ENCODE data around the gene ARMC9.

Gene ARMC9

DNA sequence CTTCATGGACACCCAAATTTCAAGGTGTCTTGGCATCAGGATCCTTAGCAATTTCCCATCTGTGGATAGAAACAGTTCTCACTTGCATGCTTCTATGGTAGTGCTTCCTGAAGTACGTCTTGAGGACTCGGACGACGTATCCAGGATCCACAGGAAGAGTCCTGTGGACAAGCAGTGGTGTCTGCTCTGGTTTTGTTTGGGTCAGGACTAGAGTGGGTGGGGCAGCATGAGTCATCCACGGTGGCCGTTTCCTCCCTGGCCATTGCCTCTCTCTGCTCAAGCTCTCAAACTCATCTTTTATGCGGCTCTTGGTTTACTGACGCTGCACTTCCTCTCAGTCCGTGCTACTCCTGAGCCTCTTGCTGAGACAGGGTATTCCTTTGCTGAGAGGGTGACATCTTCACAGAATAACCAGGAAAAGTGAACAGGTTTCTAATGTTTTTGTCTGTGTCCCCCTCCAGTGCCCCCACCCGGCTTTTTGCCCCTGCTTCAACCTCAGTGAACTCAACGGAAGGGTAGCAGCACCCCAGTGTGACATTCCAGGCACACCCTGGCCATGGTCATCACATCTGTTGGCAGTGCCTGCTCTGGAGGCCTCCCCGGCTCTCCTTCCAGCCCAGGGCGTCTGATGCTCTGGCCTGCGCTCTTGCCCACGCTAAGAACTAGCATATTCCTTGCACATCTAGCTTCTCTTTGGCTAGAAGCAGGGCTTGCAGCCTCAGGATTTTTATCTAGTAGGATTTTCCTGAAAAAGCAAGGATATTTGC is 62.2 kb downstream of the ARMC9 start:
- H3K4me3 ChIP-seq (ENCODE audit: control insufficient read depth, low read depth, low read length), result no peak overlapping the region
- peak; percentile 40 for DNase-seq (ENCODE audit: low read depth)
- TF ChIP-seq, protein P1, sequence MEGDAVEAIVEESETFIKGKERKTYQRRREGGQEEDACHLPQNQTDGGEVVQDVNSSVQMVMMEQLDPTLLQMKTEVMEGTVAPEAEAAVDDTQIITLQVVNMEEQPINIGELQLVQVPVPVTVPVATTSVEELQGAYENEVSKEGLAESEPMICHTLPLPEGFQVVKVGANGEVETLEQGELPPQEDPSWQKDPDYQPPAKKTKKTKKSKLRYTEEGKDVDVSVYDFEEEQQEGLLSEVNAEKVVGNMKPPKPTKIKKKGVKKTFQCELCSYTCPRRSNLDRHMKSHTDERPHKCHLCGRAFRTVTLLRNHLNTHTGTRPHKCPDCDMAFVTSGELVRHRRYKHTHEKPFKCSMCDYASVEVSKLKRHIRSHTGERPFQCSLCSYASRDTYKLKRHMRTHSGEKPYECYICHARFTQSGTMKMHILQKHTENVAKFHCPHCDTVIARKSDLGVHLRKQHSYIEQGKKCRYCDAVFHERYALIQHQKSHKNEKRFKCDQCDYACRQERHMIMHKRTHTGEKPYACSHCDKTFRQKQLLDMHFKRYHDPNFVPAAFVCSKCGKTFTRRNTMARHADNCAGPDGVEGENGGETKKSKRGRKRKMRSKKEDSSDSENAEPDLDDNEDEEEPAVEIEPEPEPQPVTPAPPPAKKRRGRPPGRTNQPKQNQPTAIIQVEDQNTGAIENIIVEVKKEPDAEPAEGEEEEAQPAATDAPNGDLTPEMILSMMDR (conservative IDR thresholded peaks at IDR 0.05; ENCODE audit: control insufficient read depth, insufficient read depth, low read depth, low read length), result no peak

DNA sequence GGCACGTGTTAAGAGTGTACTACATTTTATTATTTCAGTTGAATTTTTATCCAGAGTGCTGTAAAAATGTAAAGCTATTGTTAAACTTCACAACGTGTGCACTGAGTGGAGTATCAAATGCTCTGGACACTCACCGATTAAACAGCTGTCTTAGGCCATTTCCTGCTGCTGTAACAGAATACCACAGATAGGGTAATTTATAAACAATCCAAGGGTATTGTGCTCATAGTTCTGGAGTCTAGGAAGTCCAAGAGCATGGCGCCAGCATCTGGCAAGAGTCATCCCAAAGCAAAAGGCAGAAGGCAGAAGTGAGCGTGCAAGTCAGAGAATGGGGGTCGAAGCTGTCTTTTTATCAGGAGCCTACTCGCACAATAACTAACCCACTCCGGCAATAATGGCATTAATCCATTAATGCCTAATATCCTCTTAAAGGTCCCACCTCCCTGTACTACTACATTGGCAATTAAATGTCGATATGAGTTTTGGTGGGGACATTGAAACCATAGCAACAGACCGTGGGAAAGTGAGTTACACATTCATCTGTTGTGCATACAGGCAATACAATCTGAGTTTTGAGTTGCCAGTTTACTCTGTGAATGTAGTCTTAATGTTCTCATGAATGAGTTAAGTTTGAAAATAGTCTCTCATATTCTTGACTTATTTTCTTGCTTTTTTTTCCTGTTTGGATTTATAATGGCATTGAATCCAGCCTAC is 64.8 kb downstream of the ARMC9 start:
- no peak for DNase-seq (ENCODE audit: low read depth)
- H3K4me3 ChIP-seq (ENCODE audit: control insufficient read depth, low read depth, low read length), result no peak overlapping the region
- TF ChIP-seq, protein P1 (conservative IDR thresholded peaks at IDR 0.05; ENCODE audit: control insufficient read depth, insufficient read depth, low read depth, low read length), result no peak

DNA sequence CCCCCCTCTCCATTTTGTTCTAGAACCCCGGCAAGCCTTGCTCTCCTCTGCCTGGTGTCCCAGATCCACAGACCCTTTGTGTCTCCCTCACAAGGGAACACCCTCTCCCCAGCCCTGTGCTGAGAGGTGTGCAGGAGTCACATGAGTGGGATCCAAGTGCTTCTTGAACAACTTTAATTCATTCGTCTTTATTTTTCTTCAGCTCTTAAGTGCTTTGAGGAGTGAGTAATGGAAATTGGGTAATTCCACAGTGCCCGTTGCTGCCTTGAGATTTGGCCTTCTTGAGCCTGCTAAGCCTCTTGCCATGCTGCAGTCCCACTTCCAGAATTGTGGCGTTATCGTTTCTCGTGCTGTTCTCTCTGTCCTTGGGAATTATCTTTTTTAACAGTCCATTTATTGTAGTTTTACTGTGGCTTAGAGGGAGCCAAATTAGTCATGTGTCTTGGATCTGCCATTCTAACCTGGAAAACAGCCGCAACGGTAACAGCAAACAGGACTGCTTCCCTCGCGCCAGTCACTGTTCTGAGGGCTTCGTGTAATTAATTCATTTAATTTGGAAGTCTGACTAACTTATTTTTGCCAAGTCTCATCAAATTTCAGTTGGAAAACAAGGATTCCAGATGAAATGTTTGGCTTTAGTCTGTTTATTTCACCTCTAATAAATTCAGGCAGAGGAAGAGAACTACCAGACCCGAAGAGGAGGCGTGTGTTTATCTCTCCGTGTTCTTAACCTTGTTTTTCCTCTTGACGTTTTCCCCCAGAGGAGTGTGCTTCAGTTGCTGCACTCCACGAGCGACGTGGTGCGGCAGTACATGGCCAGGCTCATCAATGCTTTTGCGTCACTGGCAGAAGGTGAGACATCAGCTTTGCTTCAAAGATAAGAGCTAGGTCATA is 72.0 kb downstream of the ARMC9 start:
- TF ChIP-seq, protein P1 (conservative IDR thresholded peaks at IDR 0.05; ENCODE audit: control insufficient read depth, insufficient read depth, low read depth, low read length), result no peak
- no peak overlapping the region for H3K4me3 ChIP-seq (ENCODE audit: control insufficient read depth, low read depth, low read length)
- peak; percentile 46 for DNase-seq (ENCODE audit: low read depth)

DNA sequence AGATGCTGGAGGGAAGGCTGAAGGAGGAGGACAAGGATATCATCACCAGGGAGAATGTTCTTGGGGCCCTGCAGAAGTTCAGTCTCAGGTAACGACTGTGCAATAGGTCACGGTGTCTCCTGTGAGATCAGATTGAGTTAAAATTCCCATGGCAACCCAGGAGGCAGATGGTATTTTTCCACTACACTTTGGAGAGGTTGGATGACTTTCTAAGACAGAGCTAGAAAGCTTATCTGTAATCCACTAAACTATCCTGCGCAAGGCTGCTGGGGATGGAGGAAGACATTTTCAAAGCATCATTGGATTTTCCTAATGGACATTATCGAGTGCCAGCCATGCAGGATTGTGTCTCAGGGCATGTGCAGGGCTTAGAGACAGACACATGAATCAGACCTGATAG is 74.6 kb downstream of the ARMC9 start:
- H3K4me3 ChIP-seq (ENCODE audit: control insufficient read depth, low read depth, low read length), result no peak overlapping the region
- TF ChIP-seq, protein P1 (conservative IDR thresholded peaks at IDR 0.05; ENCODE audit: control insufficient read depth, insufficient read depth, low read depth, low read length), result no peak
- DNase-seq (ENCODE audit: low read depth), result no peak

DNA sequence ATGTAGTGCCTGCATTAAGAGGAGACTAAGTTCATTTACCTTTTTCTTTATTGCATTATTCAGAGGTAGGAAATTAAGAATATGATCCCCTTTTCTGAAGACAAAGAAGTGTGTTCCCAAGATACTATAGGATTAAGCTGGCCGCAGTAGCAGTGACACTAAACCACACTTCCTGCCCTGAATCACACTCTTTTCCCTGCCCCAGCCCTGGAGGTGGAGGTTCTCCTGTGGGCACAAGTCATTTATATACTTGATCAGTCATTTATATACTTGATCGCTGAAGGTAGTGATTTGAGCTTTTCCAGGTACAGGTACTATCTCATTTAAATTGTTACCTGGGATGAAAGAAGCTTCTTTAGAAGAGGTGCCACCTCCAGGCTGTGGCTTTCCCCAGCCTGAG is 78.6 kb downstream of the ARMC9 start:
- no peak for DNase-seq (ENCODE audit: low read depth)
- no peak overlapping the region for H3K4me3 ChIP-seq (ENCODE audit: control insufficient read depth, low read depth, low read length)
- TF ChIP-seq, protein P1 (conservative IDR thresholded peaks at IDR 0.05; ENCODE audit: control insufficient read depth, insufficient read depth, low read depth, low read length), result no peak

DNA sequence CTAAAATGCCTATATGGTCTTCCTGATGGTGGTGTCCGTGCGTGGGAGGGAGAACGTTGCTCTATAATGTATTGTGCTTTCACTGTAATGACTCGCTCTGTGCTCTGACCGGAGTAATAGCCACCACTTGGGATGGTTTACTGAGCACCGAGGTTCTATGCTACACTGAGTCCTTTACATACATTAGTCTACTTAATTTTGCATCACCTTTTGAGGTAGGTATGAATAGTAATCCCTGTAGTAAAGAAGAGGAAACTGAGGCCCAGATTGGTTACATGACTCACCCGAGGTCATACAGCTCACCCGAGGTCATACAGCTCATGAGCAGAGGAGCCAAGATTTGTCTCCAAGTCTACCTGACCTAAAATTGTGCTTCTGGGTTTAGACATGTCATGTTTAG is 79.5 kb downstream of the ARMC9 start:
- no peak overlapping the region for H3K4me3 ChIP-seq (ENCODE audit: control insufficient read depth, low read depth, low read length)
- TF ChIP-seq, protein P1 (conservative IDR thresholded peaks at IDR 0.05; ENCODE audit: control insufficient read depth, insufficient read depth, low read depth, low read length), result no peak
- DNase-seq (ENCODE audit: low read depth), result no peak
